DMS114 treated with DMSO at 0.1 percent for 48 hours (cell line): ENCODE data around the gene PRR36.

Experiments used
- DNase-seq: peaks from one replicate; lab custom pipeline; 2025; ENCODE audit not compliant: unreplicated experiment; lab: John Stamatoyannopoulos, UW

The PRR36 gene

GRCh38 chr19:7848779-7849457 lies 25.3 kb downstream of the PRR36 start:
- DNase-seq: no peak

DNA sequence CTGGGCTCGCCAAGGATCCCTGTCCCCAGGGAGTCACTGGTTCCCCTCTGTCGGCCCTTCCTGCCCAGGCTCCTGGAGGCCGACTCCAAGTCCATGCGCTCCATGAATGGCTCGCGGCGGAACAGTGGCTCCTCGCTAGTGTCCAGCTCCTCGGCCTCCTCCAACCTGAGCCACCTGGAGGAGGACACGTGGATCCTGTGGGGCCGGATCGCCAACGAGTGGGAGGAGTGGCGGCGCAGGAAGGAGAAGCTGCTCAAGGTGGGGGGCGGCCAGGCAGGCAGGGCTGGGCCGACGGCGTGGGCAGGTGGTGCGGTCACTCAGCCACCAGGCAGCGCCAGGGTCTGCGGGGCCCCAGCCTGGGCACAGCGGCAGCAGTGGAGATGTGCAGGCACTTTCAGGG lies 26.5 kb downstream of the PRR36 start:
- DNase-seq: no peak

GRCh38 chr19:7846155-7846646 lies 28.0 kb downstream of the PRR36 start:
- DNase-seq: no peak

DNA sequence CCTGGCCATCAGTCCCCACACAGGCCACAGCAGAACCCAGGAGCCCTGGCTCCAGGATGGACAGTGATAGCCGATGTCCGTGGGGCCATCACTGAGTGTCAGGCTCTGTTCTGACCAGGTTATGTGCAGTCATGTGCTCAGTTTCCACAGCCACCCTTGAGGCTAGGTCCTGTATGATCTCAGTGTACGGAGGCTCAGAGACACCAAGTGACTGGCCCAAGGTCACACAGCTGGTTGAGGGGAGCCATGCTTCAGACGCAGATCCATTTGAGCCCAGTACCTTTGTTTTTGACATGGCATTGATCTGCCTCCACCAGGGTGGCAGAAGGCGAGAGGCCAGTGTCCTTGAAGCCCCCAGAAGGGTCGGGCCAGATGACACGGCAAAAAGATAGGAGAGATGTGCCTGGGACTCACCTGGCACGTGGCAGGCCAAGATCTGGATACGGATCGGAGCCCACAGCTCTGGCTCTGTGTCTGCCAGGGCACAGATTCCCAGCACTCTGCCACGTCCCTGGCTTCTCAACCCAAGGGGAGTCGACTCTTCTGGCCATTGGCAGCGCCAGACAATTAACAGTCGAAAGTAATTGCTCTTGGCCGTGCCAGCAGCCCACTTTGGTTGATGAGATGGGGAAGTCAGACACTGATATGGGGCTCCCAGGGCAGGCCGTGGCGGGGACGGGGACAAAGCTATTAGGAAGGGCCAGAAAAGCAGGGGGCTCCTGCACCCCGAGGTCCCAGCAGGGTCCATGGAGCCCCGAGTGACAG lies 28.6 kb downstream of the PRR36 start:
- no peak for DNase-seq

GRCh38 chr19:7844951-7845350 lies 29.2 kb downstream of the PRR36 start:
- no peak for DNase-seq

DNA sequence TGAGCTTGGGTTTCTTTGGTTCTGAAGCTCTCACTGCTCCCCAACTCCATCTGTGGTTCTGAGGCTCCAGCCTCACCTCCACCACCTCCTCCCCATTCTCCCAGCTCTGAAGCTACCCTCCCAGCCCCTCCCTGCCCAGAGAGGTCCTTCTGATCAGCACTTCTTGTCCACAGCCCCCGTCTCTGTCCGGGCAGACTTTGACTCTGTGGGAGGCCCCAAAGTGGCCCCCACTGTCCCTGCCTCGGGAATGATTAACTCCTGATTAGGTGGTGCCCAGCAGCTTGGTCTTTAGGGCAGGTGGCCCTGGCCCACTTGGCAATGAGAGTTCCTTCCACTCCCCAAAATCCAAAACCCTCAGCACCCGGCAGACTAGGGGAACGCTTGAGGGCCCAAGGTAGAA lies 29.8 kb downstream of the PRR36 start:
- no peak for DNase-seq

- no peak for DNase-seq
Measured at GRCh38 chr19:7843521-7843920, 30.7 kb downstream of the PRR36 start.

DNA sequence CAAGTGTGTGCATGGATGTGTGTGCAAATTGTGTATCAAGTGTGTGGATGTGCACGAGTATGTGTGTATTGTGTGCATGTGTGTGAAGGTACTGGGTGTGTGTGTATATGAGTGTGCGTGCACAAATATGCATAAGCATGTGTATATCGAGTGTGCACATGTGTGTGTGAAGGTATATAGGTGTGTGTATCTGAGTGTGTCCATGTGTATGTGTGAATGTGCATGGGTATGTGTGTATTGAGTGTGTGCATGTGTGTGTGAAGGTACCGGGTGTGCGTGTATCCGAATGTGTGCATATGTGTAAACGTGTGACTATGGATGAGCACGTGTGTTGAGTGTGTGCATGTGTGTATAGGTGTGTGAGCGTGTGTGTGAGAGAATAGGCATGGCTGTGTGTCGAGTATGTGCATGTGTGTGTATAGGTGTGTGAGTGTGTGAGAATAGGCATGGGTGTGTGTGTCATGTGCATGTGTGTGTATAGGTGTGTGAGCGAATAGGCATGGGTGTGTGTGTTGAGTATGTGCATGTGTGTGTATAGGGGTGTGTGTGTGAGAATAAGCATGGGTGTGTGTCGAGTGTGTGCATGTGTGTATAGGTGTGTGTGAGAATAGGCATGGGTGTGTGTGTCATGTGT lies 31.4 kb downstream of the PRR36 start:
- no peak for DNase-seq

DNA sequence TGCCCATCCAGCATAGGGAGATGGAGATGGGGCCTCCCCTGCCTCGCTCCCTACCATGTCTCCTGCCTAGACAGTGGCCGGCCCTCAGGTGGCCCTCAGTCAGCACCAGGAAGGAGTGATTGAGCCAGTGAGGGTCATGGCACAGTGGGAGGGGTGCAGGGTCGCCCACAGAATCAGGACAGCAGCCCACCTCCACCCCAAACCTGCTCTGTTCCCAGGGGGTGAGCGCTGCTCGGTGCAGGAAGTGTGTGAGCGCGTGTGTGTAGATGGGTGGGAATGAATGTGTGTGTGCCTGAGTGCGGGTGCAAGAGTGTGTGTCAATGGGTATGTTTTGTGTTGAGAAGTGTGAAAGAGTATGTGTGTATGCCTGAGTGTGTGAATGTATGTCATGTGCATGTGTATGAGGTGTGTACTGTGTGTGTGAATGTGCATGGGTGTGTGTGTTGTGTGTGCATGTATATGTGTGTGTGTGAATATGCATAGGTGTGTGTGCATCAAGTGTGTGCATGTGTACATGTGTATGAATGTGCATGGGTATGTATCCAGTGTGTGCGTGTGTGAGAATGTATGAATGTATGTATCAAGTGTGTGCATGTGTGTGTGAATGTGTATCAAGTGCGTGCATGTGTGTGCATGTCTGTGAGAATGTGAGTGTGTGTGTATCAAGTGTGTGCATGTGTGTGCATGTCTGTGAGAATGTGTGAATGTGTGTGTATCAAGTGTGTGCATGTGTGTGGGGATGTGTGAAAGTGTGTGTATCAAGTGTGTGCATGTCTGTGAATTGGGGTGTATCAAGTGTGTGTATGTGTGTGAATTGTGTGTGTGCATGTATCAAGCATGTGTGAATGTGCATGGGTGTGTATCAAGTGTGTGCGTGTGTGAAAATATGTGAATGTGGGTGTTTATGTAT lies 32.2 kb downstream of the PRR36 start:
- DNase-seq: no peak

GRCh38 chr19:7840629-7841028 lies 33.6 kb downstream of the PRR36 start:
- DNase-seq: no peak

DNA sequence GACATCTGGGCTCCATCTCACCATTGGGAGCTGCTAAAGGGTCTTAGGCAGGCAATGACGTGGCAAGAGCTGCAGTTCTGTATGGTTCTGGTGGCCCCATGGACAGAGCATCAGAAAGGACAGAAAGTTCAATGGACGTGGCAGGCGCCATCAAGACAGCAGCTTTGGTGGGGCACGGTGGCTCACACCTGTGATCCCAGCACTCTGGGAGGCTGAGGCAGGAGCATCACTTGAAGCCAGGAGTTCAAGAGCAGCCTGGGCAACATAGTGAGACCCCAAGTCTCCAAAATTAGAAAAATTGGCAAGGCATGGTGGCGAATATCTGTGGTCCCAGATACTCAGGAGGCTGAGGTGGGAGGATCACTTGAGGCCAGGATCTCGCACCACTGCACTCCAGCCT lies 34.7 kb downstream of the PRR36 start:
- no peak for DNase-seq

DNA sequence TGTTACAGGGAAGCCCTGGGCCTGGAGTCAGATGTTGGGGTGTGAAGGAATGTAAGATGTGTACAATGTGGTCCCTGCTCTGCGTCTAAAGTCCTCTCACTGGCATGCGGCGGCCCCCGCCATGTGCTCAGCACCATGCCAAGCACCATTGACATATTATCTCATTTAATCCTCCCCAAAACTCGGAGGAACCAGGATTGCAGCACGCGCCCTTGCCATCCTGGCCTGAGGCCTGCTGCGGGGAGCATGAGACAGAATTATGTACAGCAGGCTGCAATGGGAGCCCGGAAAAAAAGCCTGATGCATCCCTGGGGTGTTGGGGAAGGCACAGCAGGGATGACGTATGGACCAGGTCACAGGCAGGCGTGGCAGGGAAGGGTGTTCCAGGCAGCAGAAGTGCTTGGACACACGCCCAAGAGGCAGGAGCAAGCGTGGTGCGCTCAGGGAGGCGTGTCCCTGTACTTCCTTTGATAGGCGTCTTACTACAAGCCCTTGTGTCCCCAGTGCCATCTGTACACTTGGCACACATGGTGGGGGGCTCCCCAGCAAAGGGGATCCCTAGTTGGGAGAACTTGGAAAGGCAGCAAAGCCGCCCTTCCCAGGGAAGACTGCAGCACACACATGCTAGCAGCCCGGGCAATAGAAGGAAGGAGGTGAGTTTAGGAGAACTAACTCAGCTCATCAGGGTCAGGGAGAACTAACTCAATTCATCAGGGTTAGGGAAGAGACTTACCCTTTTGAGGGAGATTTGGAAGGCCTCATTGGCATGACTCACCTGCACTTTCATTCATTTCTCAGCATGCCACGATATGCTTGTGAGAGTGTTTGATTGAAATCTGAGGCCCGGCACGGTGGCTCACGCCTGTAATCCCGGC lies 40.7 kb downstream of the PRR36 start:
- DNase-seq: no peak

- DNase-seq: no peak
Measured at GRCh38 chr19:7832781-7833180, 41.4 kb downstream of the PRR36 start.

DNA sequence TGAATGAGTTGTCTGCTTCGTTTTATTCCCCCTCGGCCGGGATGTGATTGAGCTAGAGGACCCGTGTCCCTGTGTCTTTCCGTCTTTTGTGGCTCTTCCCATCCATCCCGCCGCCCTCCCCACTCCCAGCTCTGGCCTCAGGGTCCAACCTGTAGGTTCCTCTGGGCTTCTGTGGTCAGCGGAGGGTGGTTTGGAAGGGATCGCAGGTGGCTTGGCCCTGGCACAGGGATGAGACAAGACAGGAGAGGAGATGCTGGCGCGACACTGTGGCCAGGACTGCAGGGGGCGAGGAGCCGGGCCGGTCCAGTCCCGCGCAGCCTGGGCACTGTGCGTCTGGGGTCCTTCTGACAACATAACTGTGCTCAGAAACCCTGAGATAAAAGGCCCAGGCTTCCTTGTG lies 42.2 kb downstream of the PRR36 start:
- no peak for DNase-seq

- no peak for DNase-seq
Measured at GRCh38 chr19:7831452-7831851, 42.7 kb downstream of the PRR36 start.

- DNase-seq: no peak
Measured at GRCh38 chr19:7830823-7831222, 43.4 kb downstream of the PRR36 start.

DNA sequence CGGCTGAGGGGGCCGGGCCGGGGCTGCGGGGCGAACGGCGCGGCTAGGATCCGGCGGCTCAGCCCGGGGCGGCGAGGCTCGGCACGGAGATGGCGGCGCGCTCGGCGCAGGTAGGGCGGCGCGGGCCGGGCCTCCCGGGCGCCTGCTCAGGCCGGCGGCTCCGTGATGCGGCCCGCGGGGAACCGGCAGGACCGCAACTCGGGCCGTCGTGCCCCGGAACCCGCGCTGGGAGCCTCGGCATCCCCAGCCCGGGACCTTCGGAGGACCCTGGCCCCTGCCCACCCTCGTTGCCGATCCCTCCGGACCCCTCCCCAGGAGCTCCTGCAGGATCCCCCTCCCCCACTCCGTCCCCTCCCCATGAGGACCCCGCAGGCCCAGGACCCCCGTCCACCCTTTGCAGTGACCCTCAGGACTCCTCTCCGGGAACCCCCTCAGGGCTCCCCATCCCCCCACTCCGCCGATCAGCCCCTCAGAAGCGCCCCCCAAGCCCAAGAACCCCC lies 43.9 kb downstream of the PRR36 start:
- no peak for DNase-seq

- peak; percentile 99 for DNase-seq
Measured at GRCh38 chr19:7829561-7830271, 44.5 kb downstream of the PRR36 start, which contains the start of gene EVI5L. Gene EVI5L, plus strand, starts transcription at chr19:7830218. Its CDS starts 16,325 bp downstream, at chr19:7846543.

GRCh38 chr19:7829166-7829520 lies 45.0 kb downstream of the PRR36 start:
- DNase-seq: no peak
